PC-9 (cell line): ENCODE measurements around the gene USH1C. TPM values are rescaled to one million over a fixed set of nuclear protein-coding genes. Genes with fewer than 3 reads are reported as not detected.

Source experiments
- BruUV-seq: library from RNA; stranded (reverse); fragments of 400-500 nt; replicated peaks from 2 replicates; lab custom pipeline; 2021; lab: Mats Ljungman, UMichigan
- CTCF ChIA-PET: fragments of 300-600 bp; sonication (Branson Sonifier 250); formaldehyde crosslinking; loops from one replicate; lab custom pipeline; 2022; ENCODE audit warnings: antibody characterized with exemption; lab: Charles Lee
- POLR2A ChIA-PET: fragments of 300-600 bp; sonication (Branson Sonifier 250); formaldehyde crosslinking; loops from one replicate; lab custom pipeline; 2022; ENCODE audit warnings: antibody characterized with exemption; ENCODE audit not compliant: unreplicated experiment; lab: Charles Lee
- DNase-seq, 2 experiments: peaks; one replicate each; pipeline versions ENCODE4 v3.0.0 to v3.0.0-alpha.2; 2015 to 2022; ENCODE audit warnings: mixed read lengths in 1 of 2
- H2AFZ ChIP-seq: fragments of 200-600 bp; sonication (generic); 2 replicates; pipeline ENCODE4 v1.8.1; 2017; ENCODE audit warnings: antibody characterized with exemption
- H3F3A ChIP-seq: fragments of 200-600 bp; sonication (generic); 2 replicates; pipeline ENCODE4 v1.8.1; 2017; ENCODE audit warnings: antibody characterized with exemption, mild to moderate bottlenecking, low read depth; ENCODE audit not compliant: insufficient read depth
- H3K27ac ChIP-seq: fragments of 200-600 bp; sonication (generic); 2 replicates; pipeline ENCODE4 v1.6.1; 2016; ENCODE audit warnings: mixed run types
- H3K27me3 ChIP-seq: fragments of 200-600 bp; sonication (generic); 2 replicates; pipeline ENCODE4 v1.6.1; 2016; ENCODE audit warnings: low read depth, mixed run types; ENCODE audit not compliant: insufficient read depth
- H3K36me3 ChIP-seq: fragments of 200-600 bp; sonication (generic); 2 replicates; pipeline ENCODE4 v1.6.1; 2016; ENCODE audit warnings: low read depth, mixed run types
- H3K4me1 ChIP-seq: fragments of 200-600 bp; sonication (generic); replicated peaks from 2 replicates; pipeline ENCODE4 v1.6.1; 2016; ENCODE audit warnings: mixed run types; ENCODE audit not compliant: insufficient read depth
- H3K4me2 ChIP-seq: fragments of 200-600 bp; sonication (generic); 2 replicates; pipeline ENCODE4 v1.6.1; 2017; ENCODE audit warnings: mixed run types
- H3K4me3 ChIP-seq: fragments of 200-600 bp; sonication (generic); 2 replicates; pipeline ENCODE4 v1.6.1; 2016; ENCODE audit warnings: mixed run types
- H3K79me2 ChIP-seq: fragments of 200-600 bp; sonication (generic); 2 replicates; pipeline ENCODE4 v1.6.1; 2017; ENCODE audit warnings: low read depth, mixed run types
- H3K9me2 ChIP-seq: fragments of 200-600 bp; sonication (generic); 2 replicates; pipeline ENCODE4 v1.8.1; 2017; ENCODE audit warnings: mild to moderate bottlenecking; ENCODE audit not compliant: insufficient read depth
- H3K9me3 ChIP-seq: fragments of 200-600 bp; sonication (generic); 2 replicates; pipeline ENCODE4 v1.8.1; 2016; ENCODE audit warnings: low read depth; ENCODE audit not compliant: insufficient read depth
- H4K20me1 ChIP-seq: fragments of 200-600 bp; sonication (generic); 2 replicates; pipeline ENCODE4 v1.8.1; 2017; ENCODE audit not compliant: insufficient read depth
- CTCF ChIP-seq: fragments of 200-600 bp; sonication (generic); conservative IDR thresholded peaks from 2 replicates; pipeline ENCODE4 v1.6.1; 2017; ENCODE audit warnings: mixed run types, antibody characterized with exemption, mild to moderate bottlenecking, moderate library complexity
- EZH2 ChIP-seq: fragments of 200-600 bp; sonication (generic); IDR thresholded peaks from 2 replicates; pipeline ENCODE4 v1.8.0; 2017; ENCODE audit warnings: antibody characterized with exemption, low read depth
- intact Hi-C: fragments of 100-400 bp; cut with micrococcal nuclease; formaldehyde crosslinking; loops from one replicate; pipeline ENCODE4 v1.10.0; 2022; ENCODE audit not compliant: unreplicated experiment
- total RNA-seq: library from RNA; stranded (reverse); gene quantifications from 2 replicates; pipeline ENCODE4 v1.2.3, GENCODE V29; 2021

Gene USH1C
- total RNA-seq, 1 experiment from 2014 or later = not detected

GRCh38 chr11:17490938-17491337, 53.3 kb downstream of the USH1C start:
- TF ChIP-seq CTCF (no peak), EZH2 (no peak)
- Histone ChIP-seq H3K4me3 (no peak overlapping the region), H4K20me1 (no peaks in the 10 kb centered on the region), H2AFZ (no peak overlapping the region), H3K27me3 (peaks cover 85% of the 10 kb centered on the region), H3K9me2 (no peaks in the 10 kb centered on the region), H3K36me3 (no peaks in the 10 kb centered on the region), H3K9me3 (no peaks in the 10 kb centered on the region), H3K4me1 (no peaks in the 10 kb centered on the region), H3F3A (no peaks in the 10 kb centered on the region), H3K79me2 (no peaks in the 10 kb centered on the region), H3K4me2 (no peak overlapping the region), H3K27ac (no peak overlapping the region)
- ChIA-PET POLR2A (no interaction called here), CTCF (no interaction called here)
- intact Hi-C loops = no loop called here
- DNase-seq = no peak
- no TSS peak for BruUV-seq

GRCh38 chr11:17490232-17490631, 54.0 kb downstream of the USH1C start:
- Histone ChIP-seq H4K20me1 (no peaks in the 10 kb centered on the region), H3K9me3 (no peaks in the 10 kb centered on the region), H3K27ac (no peak overlapping the region), H3K36me3 (no peaks in the 10 kb centered on the region), H3K4me1 (no peaks in the 10 kb centered on the region), H3K27me3 (peaks cover 77% of the 10 kb centered on the region), H3K4me2 (no peak overlapping the region), H3K4me3 (no peak overlapping the region), H3F3A (no peaks in the 10 kb centered on the region), H3K9me2 (no peaks in the 10 kb centered on the region), H3K79me2 (no peaks in the 10 kb centered on the region), H2AFZ (no peak overlapping the region)
- intact Hi-C loops = no loop called here
- ChIA-PET POLR2A (no interaction called here), CTCF (no interaction called here)
- no peak for DNase-seq
- no TSS peak for BruUV-seq
- TF ChIP-seq CTCF = no peak
- no peak for TF ChIP-seq EZH2

- intact Hi-C loops = no loop called here
- ChIA-PET POLR2A (no interaction called here), CTCF (no interaction called here)
- no peaks in the 10 kb centered on the region for H3K36me3 ChIP-seq
- TF ChIP-seq CTCF = no peak
- TF ChIP-seq EZH2 = no peak
- no peaks in the 10 kb centered on the region for H3K9me3 ChIP-seq
- H3K4me2 ChIP-seq = no peak overlapping the region
- H3K4me3 ChIP-seq = no peak overlapping the region
- H2AFZ ChIP-seq = no peak overlapping the region
- H3K27me3 ChIP-seq = peaks cover 73% of the 10 kb centered on the region
- DNase-seq = no peak
- BruUV-seq = no TSS peak
- no peaks in the 10 kb centered on the region for H3F3A ChIP-seq
- no peaks in the 10 kb centered on the region for H3K4me1 ChIP-seq
- H3K79me2 ChIP-seq = no peaks in the 10 kb centered on the region
- H4K20me1 ChIP-seq = no peaks in the 10 kb centered on the region
- H3K9me2 ChIP-seq = no peaks in the 10 kb centered on the region
- H3K27ac ChIP-seq = no peak overlapping the region
These were observed 54.5 kb downstream of the USH1C start for GRCh38 chr11:17489751-17490150.
